Measurements from ENCODE around the gene KDM2B. TPM values are rescaled to one million over a fixed set of nuclear protein-coding genes. Genes with fewer than 3 reads are reported as not detected.
A peak's percentile ranks its signal among the peaks of the same experiment; 100 is the strongest.

The KDM2B gene
- total RNA-seq, 1 donor from 2014 or later, result 36.8 TPM

- H3K36me3 ChIP-seq, result peaks cover 45% of the 10 kb centered on the region
- H3K4me3 ChIP-seq, result no peak overlapping the region
- ATAC-seq (no peak), DNase-seq (no peak)
- intact Hi-C loops (cut with DNase I), result no loop called here
- H3K27ac ChIP-seq, result no peak overlapping the region
- no peaks in the 10 kb centered on the region for H3K9me3 ChIP-seq
- peaks cover 25% of the 10 kb centered on the region for H3K4me1 ChIP-seq
- no peak for TF ChIP-seq CTCF (IDR thresholded peaks at IDR 0.05)
- no peaks in the 10 kb centered on the region for H3K27me3 ChIP-seq (ENCODE audit: low read depth)
These were observed 177.1 kb downstream of the KDM2B start for GRCh38 chr12:121403721-121404120.

GRCh38 chr12:121400332-121401139 is 180.3 kb downstream of the KDM2B start:
- no peaks in the 10 kb centered on the region for H3K27me3 ChIP-seq (ENCODE audit: low read depth)
- peak; percentile 63 for DNase-seq
- peak overlapping the region; percentile 84 for H3K4me3 ChIP-seq
- no peaks in the 10 kb centered on the region for H3K9me3 ChIP-seq
- peak; percentile 75 to 80 for ATAC-seq
- H3K27ac ChIP-seq, result peak overlapping the region; percentile 90
- intact Hi-C loops (cut with DNase I), result no loop called here
- H3K36me3 ChIP-seq, result peaks cover 18% of the 10 kb centered on the region
- no peak for TF ChIP-seq CTCF (IDR thresholded peaks at IDR 0.05)
- peaks cover 27% of the 10 kb centered on the region for H3K4me1 ChIP-seq

DNA sequence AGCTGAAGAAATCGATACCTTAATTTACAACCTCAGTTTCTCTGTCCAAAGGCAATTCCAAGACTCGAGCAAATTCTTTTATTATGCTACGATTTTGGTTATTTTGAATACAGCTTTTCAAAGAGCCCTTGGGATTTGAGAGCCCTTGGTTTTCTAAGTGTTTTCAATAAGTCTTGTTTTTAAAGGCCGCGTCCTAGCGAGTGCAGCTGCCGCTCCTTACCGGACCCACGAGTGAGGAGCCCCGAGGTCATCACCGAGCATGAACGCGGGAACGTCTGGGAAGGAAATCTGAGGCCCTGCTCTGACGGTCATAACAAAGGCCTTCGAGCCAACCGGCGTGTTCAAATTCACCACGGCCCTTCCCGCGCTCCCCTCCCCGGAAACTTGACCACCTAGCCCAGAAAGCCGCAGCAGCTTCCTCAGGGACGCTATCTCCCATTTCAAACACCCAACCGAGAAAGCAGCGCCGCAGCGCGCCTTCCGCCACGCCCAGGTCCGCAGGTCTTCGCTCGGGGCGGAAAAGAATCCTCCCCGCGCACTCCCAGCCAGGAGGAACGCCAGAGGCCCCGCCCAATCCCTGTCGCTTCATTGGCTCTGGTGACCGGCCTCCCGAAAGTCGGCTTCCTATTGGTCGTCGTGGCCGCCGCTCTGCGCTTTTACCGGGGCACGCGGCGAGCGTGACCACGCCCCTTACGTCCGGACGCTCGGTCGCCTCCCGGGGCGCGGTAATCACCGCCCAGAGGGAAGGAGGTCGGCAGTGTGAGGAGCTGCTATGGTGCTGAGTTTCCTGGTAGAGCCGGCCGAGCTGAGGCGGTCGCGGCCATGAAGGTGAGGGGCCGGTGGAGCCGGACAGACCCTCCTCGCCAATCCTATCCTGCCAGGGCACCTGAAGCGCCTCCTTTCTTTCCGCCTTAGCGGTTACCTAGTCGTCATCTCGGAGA is 181.2 kb downstream of the KDM2B start, which contains the start of gene RNF34:
TSS of gene RNF34 (plus strand) at position 728 of the 941 bp plus-strand sequence. CDS start at position 823, 95 bp downstream.
- Histone ChIP-seq H3K4me1 (peaks cover 27% of the 10 kb centered on the region), H3K27me3 (ENCODE audit: low read depth) (no peaks in the 10 kb centered on the region), H3K36me3 (peaks cover 10% of the 10 kb centered on the region), H3K27ac (peak within 1 kb of the TSS; percentile 90), H3K9me3 (no peaks in the 10 kb centered on the region), H3K4me3 (peak within 1 kb of the TSS; percentile 84)
- DNase-seq (peak; percentile 100), ATAC-seq (peak; percentile 99)
- TF ChIP-seq CTCF (IDR thresholded peaks at IDR 0.05), result peak; percentile 12
- intact Hi-C loops (cut with DNase I), result no loop called here

DNA sequence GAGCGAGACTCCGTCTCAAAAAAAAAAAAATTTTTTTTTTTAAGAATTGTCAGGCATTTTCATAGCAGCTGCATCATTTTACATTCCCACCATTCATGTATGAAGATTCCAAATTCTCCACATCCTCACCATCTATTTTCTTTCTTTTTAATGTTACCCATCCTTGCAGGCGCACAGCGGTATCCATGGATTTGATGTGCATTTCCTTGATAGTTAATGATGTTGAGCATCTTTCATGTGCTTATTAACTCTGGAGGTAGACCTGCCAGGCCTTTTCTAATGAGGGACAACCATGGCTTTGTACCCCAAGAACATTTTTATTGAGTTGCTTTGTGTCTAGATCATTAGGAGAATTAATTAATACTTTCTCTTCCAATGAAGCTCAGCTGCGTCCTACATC is 182.5 kb downstream of the KDM2B start:
- ATAC-seq, result no peak
- no peak for DNase-seq
- intact Hi-C loops (cut with DNase I), result no loop called here
- Histone ChIP-seq H3K27me3 (ENCODE audit: low read depth) (no peaks in the 10 kb centered on the region), H3K9me3 (no peaks in the 10 kb centered on the region), H3K4me3 (no peak overlapping the region), H3K27ac (no peak overlapping the region), H3K36me3 (no peaks in the 10 kb centered on the region), H3K4me1 (peaks cover 27% of the 10 kb centered on the region)
- no peak for TF ChIP-seq CTCF (IDR thresholded peaks at IDR 0.05)

- no peaks in the 10 kb centered on the region for H3K27me3 ChIP-seq (ENCODE audit: low read depth)
- H3K36me3 ChIP-seq, result no peaks in the 10 kb centered on the region
- DNase-seq (no peak), ATAC-seq (no peak)
- peaks cover 27% of the 10 kb centered on the region for H3K4me1 ChIP-seq
- no peak overlapping the region for H3K27ac ChIP-seq
- TF ChIP-seq CTCF (IDR thresholded peaks at IDR 0.05), result no peak
- no peak overlapping the region for H3K4me3 ChIP-seq
- no peaks in the 10 kb centered on the region for H3K9me3 ChIP-seq
- intact Hi-C loops (cut with DNase I), result no loop called here
These were observed 183.3 kb downstream of the KDM2B start for GRCh38 chr12:121397521-121397920.

Data from lower lobe of right lung (tissue), 2 donors.